GM12891 (cell line): Measurements from ENCODE around the gene IMMP2L.

Experiments used
- POLR2A ChIP-seq: IDR thresholded peaks from 2 replicates; pipeline ENCODE4 v1.6.1; 2011; ENCODE audit warnings: low read depth, low read length, control low read depth
- POLR2AphosphoS5 ChIP-seq: IDR thresholded peaks from 2 replicates; pipeline ENCODE4 v1.6.1; 2011; ENCODE audit warnings: low read depth, low read length, control low read depth
- SPI1 ChIP-seq: IDR thresholded peaks from 2 replicates; pipeline ENCODE4 v1.6.1; 2011; ENCODE audit warnings: low read depth, low read length, control low read depth
- TAF1 ChIP-seq: IDR thresholded peaks from 2 replicates; pipeline ENCODE4 v1.6.1; 2011; ENCODE audit warnings: low read depth, low read length, control low read depth

DNA sequence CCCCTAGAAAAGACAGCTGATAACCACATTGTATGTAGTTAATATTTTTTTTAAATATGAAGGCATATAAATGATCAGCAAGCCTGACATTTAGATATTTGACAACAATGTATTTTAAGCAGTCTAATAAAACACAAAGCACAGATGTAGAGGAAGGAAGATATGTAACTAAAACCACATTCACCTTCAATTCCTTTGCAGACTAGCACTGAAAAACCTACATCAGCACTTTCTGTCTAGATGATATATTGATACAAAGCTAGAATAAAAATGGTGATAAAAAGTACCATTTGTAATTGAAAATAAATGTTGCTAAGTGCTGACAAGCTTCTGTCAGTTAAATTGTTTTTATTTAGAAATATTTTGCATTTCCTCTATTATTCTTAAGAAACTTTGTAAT is 153.6 kb downstream of the IMMP2L start:
- TF ChIP-seq POLR2AphosphoS5, result no peak
- TF ChIP-seq POLR2A, result no peak
- TF ChIP-seq TAF1, result no peak
- TF ChIP-seq SPI1, result no peak
